Measurements from ENCODE around the gene TUBE1.
"Not testable (repeated sequence)": the region's sequence is repeated elsewhere in the genome, so short reads cannot be mapped to it uniquely, and the experiment has no call there.

Gene TUBE1, protein sequence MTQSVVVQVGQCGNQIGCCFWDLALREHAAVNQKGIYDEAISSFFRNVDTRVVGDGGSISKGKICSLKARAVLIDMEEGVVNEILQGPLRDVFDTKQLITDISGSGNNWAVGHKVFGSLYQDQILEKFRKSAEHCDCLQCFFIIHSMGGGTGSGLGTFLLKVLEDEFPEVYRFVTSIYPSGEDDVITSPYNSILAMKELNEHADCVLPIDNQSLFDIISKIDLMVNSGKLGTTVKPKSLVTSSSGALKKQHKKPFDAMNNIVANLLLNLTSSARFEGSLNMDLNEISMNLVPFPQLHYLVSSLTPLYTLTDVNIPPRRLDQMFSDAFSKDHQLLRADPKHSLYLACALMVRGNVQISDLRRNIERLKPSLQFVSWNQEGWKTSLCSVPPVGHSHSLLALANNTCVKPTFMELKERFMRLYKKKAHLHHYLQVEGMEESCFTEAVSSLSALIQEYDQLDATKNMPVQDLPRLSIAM

DNA sequence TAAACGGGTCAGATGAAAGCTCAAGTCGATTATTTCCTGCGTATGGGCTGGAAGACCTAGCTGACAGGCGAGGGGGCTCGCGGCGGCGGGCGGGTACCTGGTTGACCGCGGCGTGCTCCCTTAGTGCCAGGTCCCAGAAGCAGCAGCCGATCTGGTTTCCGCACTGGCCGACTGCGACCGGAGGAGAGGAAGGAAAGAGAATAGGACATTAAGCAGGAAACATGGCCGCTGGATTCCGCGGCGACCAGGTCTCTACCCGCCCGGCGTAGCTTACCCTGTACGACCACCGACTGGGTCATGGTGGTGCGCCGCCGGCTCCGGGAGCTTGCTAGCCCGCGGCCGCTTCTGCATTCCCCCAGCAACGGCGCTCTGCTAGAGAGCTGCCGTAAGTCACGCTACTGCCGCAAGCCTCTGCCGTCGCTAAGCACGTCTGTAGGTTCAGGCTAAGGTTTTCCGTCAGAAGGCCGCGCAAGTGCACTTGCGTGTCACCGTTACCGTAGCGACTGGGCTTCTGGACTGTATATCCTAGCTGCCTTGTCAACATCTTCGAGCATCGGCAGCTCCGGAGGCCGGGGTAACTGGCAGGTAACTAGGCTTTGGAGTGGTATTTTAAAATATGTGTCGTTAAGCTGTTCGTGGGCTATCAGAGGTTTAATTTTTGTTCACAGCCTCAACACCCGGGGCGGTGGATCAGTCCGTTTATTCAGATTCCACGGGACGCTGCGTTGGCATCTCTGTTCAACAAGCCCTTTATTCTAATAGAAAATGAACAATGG, at the start of gene TUBE1, which contains the start of gene FAM229B:
TSS of gene TUBE1 (minus strand) at position 347 of the 776 bp plus-strand sequence. CDS start at position 299, 48 bp downstream.
TSS of gene FAM229B (plus strand) at position 456 of the 776 bp plus-strand sequence. CDS start 11,693 bp downstream, outside the sequence.
- DNase-seq: peak; percentile 99

DNA sequence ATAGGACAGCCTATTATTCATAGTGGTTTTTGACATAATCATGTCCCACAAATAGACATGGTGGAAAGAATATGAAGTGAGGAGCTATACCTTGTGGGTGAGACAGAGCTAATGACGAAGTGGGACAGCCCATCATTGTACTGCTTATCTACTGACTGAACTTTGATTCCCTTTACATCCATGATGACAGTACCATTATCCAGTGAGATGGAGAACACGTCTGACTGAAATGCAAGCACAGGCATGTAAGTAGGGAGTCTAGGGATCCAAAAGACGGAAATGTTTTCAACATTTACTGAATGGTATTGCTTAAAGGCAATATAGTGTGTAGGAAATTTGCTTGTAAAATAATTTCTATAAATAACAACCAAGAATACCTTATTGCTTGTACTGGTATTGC, 43.6 kb upstream of the TUBE1 start:
- DNase-seq: no peak

DNA sequence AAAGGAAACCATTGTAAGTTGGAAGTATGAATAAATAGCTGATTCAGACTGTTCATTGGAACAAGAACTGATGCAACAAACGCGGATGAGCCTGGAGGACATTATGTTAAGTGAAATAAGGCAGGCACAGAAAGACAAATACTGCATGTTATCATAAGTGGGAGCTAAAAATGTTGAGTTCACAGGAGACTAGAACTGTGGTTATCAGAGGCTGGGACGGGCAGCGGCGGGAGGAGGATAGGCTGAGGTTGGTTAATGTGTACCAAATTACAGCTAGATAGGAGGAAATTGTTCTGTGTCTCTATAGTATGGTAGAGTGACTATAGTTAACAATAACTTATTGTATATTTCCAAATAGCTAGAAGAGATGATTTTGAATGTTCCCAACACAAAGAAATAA, 40.9 kb upstream of the TUBE1 start:
- no peak for DNase-seq

DNA sequence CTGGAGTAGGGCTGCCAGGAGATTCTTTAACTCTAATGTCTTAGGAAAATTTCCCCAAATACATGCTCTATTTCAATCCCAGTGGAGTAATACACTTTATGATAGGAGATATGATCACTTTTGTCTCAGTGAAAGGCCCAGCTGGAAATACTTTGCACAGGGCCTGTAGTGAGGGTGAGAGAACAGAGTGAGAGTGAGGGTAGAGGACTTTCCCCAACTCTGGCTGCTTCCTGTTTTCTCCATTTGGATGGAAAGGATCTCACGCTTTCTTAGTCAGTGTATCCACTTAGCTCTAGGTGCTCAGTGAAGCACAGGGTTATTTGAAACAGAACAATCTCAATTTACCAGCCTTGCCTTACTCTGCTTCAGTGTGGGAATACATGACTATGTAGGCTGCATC, 36.7 kb upstream of the TUBE1 start:
- no peak for DNase-seq

DNA sequence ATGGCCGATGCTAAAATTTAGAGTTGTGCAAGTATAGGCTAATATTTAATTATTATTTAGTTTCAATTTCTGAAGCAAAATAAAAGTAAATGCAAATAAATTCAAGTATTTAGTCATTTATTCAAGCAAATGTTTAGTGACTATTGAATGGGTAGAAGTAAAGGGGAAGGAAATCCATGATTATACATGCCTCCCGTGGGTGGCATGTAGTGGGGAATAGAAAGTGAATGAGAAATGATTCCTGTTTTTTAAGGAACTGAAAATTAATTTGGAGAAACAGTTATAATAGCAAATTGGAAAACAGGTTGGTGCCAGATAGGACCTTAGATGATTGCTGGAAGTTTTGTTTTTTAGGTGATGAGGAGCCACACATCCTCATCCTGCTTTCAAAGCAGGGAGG, 35.5 kb upstream of the TUBE1 start:
- DNase-seq: no peak

DNA sequence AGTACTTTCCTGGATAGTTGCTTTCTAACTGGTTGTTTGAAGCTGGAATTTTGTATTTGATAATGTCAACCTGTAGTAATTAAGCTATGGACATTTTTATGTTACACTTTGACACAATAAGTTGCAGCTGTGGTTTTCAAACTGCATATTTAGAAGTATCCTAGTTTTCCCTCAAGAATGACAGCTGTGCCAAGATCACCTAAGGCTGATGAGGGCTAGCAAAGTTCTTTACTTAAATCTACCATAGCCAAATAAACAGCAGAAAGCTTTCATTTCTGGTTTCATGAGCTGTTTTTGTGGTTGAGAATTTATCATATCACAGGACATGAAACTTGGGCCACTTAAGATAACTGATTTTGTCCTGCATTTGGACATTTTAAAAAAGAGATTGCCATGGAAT, 30.8 kb upstream of the TUBE1 start:
- no peak for DNase-seq

DNA sequence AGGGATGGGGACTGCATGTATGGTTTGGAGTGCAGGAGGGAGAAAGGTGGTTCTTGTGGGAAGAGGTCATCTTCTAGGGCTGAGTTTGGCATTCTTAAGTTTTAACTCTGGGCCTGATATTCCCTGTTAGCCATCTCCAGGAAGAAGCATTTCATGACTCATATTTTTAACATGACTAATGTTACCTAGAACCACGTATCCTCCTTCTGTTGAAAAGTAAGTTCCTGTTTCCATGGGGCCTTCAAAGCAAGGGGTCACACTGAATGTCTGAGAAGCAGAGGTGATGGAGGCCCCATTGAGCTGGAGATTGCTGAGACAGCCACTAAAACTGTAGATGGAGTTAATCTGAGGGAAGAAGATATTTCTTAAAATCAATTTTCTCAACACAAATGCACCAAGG, 30.3 kb upstream of the TUBE1 start:
- no peak for DNase-seq

DNA sequence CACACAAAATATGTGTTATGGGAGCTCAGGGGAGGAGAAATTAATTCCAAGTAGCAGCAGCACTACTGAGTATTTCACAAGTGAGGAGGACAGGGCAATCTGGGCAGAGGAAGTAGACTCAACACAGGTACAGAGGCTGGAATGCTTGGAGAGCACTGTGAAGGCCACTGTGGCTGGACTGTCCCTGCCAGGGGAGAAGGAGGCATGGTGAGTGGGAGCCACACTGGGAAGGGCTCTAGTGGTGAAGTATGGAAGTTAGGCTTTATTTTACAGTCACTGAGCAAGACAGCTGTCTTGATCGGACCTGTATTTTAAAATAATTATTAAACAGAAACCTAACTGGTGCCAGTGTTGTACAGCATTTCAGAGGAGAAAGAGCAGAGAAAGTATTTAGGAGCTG, 28.9 kb upstream of the TUBE1 start:
- DNase-seq: no peak

DNA sequence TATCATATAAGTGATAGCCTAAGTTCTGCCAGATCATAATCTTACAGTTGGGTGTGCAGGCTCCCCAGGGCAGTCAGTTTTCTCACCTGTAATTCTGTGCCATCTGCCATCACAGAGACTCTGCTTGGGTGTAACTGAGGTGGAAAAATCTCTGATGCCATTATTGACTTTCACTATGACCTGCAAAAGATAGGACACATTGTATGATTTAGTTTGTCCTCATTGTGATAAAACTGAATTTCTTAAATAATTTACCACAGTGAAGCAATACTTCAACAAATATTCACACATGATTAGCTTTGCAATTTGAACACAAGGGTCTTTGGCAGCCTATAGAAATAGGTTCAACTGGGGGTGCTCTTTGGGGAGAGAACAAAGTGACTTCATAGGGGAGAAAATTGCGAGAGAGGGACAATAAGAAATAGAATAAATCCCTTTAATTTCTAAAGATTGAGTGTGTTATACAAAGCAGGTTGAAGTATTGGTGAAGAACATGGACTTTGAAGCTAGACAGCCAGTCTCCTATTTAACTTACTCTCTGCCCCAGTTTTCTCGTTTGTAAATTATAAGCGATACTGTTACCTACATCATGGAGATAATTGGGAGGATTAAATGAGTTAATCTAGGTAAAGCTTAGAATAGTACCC, 27.4 kb upstream of the TUBE1 start:
- no peak for DNase-seq

DNA sequence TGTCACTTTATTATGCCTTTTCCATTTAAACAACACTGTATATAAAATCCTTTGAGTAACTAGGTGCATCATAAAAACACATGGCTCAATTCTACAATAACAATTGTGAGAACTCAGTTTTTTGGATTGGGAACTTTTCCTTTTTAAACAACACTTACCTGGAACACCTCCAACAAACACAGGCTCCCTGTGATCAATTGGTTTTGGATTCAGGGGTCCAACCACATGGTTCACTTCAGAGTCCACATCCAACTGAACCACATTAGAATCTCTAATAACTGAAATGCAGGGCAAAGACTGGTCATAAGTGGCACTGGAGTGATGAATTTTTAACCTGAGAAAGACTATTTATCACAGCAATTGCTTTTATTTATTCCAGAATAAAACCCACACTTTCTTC, 26.6 kb upstream of the TUBE1 start:
- DNase-seq: no peak

DNA sequence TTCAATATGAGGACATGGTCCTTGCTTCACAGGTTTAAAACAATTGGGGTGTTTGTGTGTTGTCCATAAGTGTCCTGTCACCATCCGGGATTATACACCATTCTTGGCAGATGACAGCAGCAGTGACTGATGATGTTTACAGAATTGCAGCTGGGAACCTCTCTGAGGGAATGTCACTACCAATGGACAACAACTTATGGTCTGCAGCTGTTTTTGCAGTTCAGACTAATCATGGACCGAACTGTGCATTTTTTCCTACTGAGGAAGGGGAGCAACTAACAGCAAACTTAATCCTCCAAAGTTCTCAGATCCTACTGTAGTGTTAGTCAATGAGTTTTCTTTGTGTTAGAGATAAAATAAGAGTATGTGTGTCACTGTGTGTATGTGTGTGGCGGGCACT, 26.1 kb upstream of the TUBE1 start:
- DNase-seq: no peak

DNA sequence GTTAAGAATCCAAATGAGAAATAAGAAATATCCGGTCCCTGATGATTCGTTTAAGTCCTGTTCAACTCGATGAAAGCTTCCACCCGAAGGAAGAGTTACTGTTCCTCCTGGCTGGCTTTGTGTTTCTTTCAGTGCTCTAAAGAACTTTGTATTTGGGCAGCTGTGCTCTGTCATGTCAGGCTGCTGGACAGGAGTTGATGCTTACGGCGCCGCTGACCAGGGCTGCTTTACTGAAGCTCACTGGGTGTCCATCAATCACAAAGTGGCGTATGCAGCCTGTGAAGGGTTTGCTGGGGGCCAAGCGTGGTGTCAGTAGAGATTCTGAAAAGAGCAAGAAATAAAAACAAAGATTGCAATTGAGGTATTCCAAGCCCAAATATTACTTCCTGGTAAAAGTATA, 22.0 kb upstream of the TUBE1 start:
- no peak for DNase-seq

DNA sequence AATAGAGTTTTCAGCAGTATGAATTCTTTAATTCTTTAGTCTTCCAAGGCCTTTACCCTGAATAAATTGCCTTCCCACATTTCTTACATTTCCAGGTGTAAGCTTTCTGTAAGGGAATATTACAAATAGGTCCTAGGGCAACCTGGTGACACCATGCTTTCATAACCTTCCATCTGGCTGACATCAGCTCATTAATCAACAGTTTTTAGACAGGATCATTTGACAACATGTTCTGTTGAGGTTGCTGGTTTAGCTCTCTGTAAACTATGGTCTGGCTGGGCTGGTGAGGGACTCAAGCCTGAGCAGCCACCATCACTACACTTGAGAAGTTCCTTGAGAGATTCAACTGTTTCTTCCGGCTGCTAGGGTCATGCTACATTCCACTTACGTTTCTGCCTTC, 19.3 kb upstream of the TUBE1 start:
- no peak for DNase-seq

DNA sequence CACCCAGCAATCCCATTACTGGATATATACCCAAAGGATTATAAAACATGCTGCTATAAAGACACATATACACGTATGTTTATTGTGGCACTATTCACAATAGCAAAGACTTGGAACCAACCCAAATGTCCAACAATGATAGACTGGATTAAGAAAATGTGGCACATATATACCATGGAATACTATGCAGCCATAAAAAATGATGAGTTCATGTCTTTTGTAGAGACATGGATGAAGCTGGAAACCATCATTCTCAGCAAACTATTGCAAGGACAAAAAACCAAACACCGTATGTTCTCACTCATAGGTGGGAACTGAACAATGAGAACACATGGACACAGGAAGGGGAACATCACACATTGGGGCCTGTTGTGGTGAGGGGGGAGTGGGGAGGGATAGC, 18.7 kb upstream of the TUBE1 start:
- DNase-seq: not testable (repeated sequence)

DNA sequence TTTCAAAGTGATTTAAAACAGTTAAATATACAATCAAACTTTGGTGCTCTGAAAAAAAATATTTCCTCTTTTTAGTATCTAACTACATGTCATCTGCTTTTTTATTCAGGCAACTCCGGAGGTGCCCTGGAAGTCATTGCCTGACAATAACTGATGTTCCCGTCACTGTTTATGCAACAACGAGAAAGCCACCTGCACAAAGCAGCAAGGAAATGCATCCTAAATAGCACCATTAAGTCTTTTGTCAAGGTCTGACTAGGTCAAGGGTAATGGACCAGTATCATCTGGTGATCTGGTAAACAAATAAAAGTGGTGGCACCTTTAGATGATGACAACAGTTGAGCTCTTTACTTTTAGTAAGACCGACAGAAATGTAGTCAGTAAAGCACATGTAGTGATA, 13.3 kb upstream of the TUBE1 start:
- DNase-seq: no peak

DNA sequence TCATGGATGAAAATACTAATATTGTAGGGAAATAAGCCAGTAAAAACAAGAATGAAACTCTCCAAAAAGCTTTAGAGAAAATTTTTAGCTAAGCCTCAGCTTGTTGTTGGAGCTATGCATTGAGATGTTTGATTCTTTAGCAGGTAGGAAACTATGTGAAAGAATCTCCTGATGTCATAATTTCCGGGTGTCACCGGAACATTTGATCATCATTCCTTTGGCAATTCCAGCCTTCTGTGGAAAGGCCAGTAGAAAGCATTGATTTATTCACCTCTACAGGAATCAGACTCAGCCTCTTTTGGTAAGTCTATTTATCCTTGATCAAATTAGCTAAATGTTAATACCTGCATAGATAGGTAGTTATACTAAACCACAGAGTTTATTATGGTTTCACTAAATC, 9.6 kb upstream of the TUBE1 start:
- no peak for DNase-seq

DNA sequence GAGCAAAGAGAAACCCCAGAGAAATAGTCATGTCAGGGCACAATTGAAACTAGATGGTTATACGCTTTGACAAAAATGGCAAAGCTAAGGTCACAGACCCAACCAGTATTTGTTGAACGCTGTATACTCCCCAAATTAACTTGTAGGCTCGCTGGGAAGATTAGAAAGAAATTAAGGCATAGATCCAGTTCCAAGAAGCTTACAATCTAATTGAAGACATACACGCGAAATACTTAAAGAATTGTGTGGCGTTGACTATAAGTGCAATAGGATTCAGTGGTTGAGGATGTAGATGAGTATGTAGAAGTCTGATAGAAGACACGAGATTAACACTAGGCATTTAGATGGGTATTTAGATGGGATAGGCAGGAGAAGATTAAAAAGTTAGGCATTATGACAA, 634 bp upstream of the TUBE1 start:
- no peak for DNase-seq

DNA sequence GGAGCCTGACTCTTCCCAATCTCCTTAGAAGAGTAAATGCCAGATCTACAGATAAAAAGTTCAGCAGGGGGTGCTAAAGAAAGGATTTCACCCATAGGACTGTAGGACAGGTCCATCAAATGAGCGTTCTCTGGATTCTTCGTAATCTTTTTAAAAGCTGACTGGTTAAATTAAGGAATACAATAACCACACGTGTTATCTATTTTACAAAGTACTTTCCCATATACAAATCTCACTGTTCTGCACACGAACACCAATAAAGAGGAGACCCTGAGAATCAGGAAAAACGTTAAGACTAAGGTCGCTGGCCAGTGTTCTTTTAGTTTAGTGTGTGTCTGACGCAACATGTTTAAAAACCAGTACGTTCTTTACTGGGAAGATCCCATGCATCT, 542 bp downstream of the TUBE1 start:
- DNase-seq: no peak

DNA sequence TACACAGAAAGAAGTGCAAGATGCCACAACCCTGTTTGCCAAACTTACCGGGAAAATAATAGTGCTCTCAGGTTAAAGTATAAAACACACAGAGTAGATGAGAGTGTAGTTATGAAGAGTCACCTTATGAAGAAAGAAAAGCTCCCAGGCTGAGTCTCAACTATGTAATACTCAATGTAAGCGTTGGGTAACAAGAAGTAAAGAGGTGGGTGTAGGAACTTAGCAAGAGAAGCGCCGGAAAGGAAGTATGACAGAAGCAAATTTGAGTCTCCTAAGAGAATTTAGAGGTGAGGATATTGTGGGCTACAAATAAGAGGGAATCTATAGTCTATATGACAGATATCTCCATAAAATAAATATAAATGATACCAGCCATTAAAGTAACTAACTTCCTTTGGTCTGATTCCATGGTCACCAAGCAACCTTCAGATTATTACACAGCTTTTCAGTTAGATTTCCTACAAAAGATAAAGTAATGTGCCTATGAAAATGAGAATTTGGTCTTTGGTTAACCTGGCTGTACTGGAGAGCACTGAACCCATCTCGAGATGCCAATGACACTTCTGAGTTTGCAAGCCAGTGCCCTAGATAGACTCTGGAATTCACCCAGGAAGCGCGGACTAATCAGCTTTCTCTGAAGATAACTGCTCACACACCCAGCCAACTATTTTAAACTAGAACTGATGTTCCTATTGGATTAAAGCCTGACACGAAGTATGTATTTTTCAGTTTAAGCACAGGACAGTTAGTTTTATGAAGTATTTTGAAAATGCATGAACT, 1.8 kb downstream of the TUBE1 start:
- no peak for DNase-seq

DNA sequence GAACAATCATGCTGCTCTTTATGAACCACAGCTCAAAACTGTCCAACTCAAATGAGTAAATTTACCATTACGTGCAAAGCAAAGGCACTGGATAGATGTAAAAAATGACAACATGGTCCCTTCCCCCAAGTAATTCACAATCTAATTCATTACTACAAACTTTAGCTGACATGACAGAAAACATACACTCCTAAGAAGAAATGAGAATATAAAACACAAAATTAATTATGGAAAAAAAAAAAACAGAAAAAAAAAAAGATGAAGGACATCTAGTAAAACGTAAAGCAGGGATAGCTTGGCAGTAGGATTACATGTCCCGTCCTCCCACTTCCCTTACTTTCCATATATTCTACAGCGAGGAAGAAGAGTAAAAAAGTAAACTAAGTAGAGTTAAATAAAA, 5.7 kb downstream of the TUBE1 start:
- no peak for DNase-seq

DNA sequence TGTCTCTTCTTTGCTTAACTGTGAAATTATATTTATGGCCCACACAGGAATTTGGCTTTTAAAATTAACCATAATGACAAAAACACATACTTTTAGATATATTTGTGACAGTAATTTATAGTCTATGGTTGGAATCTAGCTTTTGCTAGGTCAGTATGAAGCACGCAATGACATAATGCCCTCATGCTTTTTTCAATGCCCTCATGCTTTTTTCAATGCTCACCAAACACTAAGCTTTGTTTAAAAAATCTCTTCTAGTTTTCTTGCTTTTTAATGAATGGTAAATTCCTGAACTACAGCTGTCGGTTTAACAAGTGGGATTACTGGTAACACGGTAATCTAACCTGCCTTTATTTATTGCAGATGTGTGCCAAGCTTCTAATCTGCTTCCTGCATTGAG, 20.7 kb downstream of the TUBE1 start:
- no peak for DNase-seq

DNA sequence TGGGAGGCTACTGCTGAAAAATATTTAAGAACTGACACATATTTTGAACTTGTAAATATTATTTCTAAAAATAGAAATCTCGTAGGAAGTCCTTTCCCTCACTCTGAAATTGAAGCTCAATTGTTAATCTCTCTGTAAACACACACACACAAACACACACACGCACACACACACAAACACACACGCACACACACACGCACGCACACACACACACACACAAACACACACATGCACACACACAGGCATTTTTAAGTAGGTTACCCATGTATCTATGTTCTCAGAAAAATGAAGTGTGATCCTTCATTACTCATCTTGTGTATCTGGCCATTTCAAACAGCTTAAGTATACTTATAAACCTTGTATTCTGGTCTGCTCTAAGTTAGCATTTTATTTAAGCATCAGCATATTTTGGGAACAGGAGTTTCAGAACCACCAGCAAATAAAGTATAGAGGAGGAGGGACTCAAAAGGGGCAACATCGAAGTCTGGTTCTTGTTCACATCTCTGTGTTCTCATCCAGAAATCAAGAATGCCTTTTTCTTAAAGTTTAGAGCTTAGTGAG, 21.8 kb downstream of the TUBE1 start:
- DNase-seq: no peak

DNA sequence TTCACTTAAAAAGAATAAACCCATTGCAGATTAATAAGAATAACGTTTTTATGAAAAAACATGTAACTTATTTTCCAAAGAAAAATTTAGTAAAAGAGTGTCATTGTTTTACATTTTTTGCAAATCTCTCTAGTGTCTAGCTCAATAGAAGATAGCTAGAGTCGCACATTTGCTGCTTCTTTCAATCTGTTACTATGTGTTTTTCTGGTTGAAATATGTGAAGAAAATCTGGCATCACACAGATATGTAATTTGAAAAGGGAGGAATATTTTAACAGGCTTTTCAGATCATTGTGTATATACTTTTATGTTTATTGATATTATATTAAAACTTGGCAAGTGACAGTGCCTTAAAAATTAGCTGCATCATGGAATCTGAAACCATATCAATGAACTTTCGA, 24.3 kb downstream of the TUBE1 start:
- DNase-seq: no peak
